Sigmoid colon (tissue), 7 donors: Measurements from ENCODE around the gene MBLAC2. TPM values are rescaled to one million over a fixed set of nuclear protein-coding genes. Genes with fewer than 3 reads are reported as not detected.

Experiments used
- DNase-seq: peaks from one replicate; pipeline ENCODE4 v3.0.0-alpha.2; 2019
- H3K27ac ChIP-seq, 4 donors: fragments of 200-600 bp; sonication (generic); one replicate each; pipeline ENCODE4 v1.5.1; 2016 to 2019; ENCODE audit warnings: mild to moderate bottlenecking in 1 of 4
- H3K27me3 ChIP-seq, 3 donors: fragments of 200-600 bp; sonication (generic); one replicate each; pipeline ENCODE4 v1.5.1; 2019; ENCODE audit warnings: mild to moderate bottlenecking in 1 of 3
- H3K36me3 ChIP-seq, 4 donors: fragments of 200-600 bp; sonication (generic); one replicate each; pipeline ENCODE4 v1.5.1; 2016 to 2019
- H3K4me1 ChIP-seq, 4 donors: fragments of 200-600 bp; sonication (generic); one replicate each; pipeline ENCODE4 v1.5.1; 2017 to 2019
- H3K4me3 ChIP-seq, 4 donors: fragments of 200-600 bp; sonication (generic); one replicate each; pipeline ENCODE4 v1.5.1; 2017 to 2019; ENCODE audit warnings: mild to moderate bottlenecking in 2 of 4, moderate library complexity in 1 of 4
- H3K9me3 ChIP-seq, 4 donors: fragments of 200-600 bp in 3 of 4; sonication (generic) in 3 of 4; one replicate each; pipeline versions ENCODE4 v1.5.1 to v1.6.1; 2013 to 2019
- CTCF ChIP-seq, 4 experiments: fragments of 450-650 bp in 3 of 4; fragments of 200-600 bp in 1 of 4; IDR thresholded peaks; one replicate each; pipeline ENCODE4 v1.5.1; 2016 to 2019; ENCODE audit warnings: antibody characterized with exemption in 4 of 4, mild to moderate bottlenecking in 3 of 4, moderate library complexity in 2 of 4
- EP300 ChIP-seq, 4 donors: sonication (generic); formaldehyde crosslinking; IDR thresholded peaks; one replicate each; pipeline ENCODE4 v1.6.1; 2017; ENCODE audit warnings: antibody characterized with exemption in 4 of 4
- POLR2A ChIP-seq, 2 donors: fragments of 450-650 bp; IDR thresholded peaks; one replicate each; pipeline ENCODE4 v1.6.1; 2016; ENCODE audit warnings: antibody characterized with exemption in 2 of 2, mild to moderate bottlenecking in 2 of 2, moderate library complexity in 2 of 2
- POLR2AphosphoS5 ChIP-seq, 4 donors: sonication (generic); formaldehyde crosslinking; IDR thresholded peaks; one replicate each; pipeline ENCODE4 v1.6.1; 2017; ENCODE audit warnings: antibody characterized with exemption in 4 of 4
- WGBS, 2 donors: extraction: QIAGEN DNeasy Blood & Tissue Kit; methylation state at CpG; one replicate each; pipeline ENCODE4 v1.1.7; 2013; 5-methylcytosine and 5-hydroxymethylcytosine counted together
- intact Hi-C: fragments of 100-400 bp; cut with DNase I; formaldehyde crosslinking; loops from one replicate; pipeline ENCODE4 v1.15.1; 2023
- polyA plus RNA-seq, 3 donors: library from polyadenylated mRNA; stranded (reverse); fragments of 200-250 nt; gene quantifications; one replicate each; pipeline ENCODE4 v1.2.3, GENCODE V29; 2013
- total RNA-seq, 4 donors: library from RNA; depleted of rRNA; stranded (reverse); fragments of >200 nt; gene quantifications; one replicate each; pipeline ENCODE4 v1.1.0, GENCODE V29; 2016
- donor health status: healthy with polysubstance abuse.
- donor health status: Bipolar disorder and iron deficiency.
- donor health status: healthy.

Gene MBLAC2
- total and polyA plus RNA-seq, 7 donors, result 0.92 to 7.1 (median 4.9) TPM

GRCh38 chr5:90494043-90494442 is 19.5 kb upstream of the MBLAC2 start:
- no peak overlapping the region for H3K4me3 ChIP-seq
- intact Hi-C loops, result no loop called here
- no peaks in the 10 kb centered on the region for H3K36me3 ChIP-seq
- H3K4me1 ChIP-seq, result no peaks in the 10 kb centered on the region
- no peak for TF ChIP-seq EP300 (IDR thresholded peaks at IDR 0.05)
- no peak for DNase-seq
- H3K9me3 ChIP-seq, result no peaks in the 10 kb centered on the region
- H3K27ac ChIP-seq, result no peak overlapping the region
- no peaks in the 10 kb centered on the region for H3K27me3 ChIP-seq

- no peak for TF ChIP-seq POLR2AphosphoS5 (IDR thresholded peaks at IDR 0.05)
- TF ChIP-seq CTCF (IDR thresholded peaks at IDR 0.05), result no peak
- TF ChIP-seq EP300 (IDR thresholded peaks at IDR 0.05), result no peak
- TF ChIP-seq POLR2A (IDR thresholded peaks at IDR 0.05), result no peak
- WGBS, 2 donors, result 52 to 83% methylated on average over 2 of the region's 2 CpGs
- Histone ChIP-seq H3K4me3 (no peak overlapping the region), H3K27me3 (no peaks in the 10 kb centered on the region), H3K9me3 (no peaks in the 10 kb centered on the region), H3K4me1 (no peaks in the 10 kb centered on the region), H3K27ac (no peak overlapping the region), H3K36me3 (no peaks in the 10 kb centered on the region)
- no peak for DNase-seq
- intact Hi-C loops, result no loop called here
Measured at GRCh38 chr5:90488791-90489190, 14.2 kb upstream of the MBLAC2 start.

GRCh38 chr5:90484540-90484939 is 10.0 kb upstream of the MBLAC2 start:
- Histone ChIP-seq H3K4me1 (no peaks in the 10 kb centered on the region), H3K36me3 (no peaks in the 10 kb centered on the region), H3K27me3 (no peaks in the 10 kb centered on the region), H3K27ac (no peak overlapping the region), H3K4me3 (no peak overlapping the region), H3K9me3 (no peaks in the 10 kb centered on the region)
- intact Hi-C loops, result no loop called here
- 81 to 82% methylated on average over 3 of the region's 3 CpGs for WGBS, 2 donors
- no peak for DNase-seq
- TF ChIP-seq POLR2A (IDR thresholded peaks at IDR 0.05) (no peak), EP300 (IDR thresholded peaks at IDR 0.05) (no peak)

GRCh38 chr5:90483206-90483605 is 8.6 kb upstream of the MBLAC2 start:
- intact Hi-C loops, result no loop called here
- WGBS, 2 donors, result 92 to 94% methylated on average over 8 of the region's 8 CpGs
- Histone ChIP-seq H3K4me1 (no peaks in the 10 kb centered on the region), H3K4me3 (no peak overlapping the region), H3K27ac (no peak overlapping the region), H3K9me3 (no peaks in the 10 kb centered on the region), H3K27me3 (no peaks in the 10 kb centered on the region), H3K36me3 (no peaks in the 10 kb centered on the region)
- no peak for DNase-seq
- TF ChIP-seq CTCF (IDR thresholded peaks at IDR 0.05), result no peak
- no peak for TF ChIP-seq POLR2A (IDR thresholded peaks at IDR 0.05)
- no peak for TF ChIP-seq POLR2AphosphoS5 (IDR thresholded peaks at IDR 0.05)
- TF ChIP-seq EP300 (IDR thresholded peaks at IDR 0.05), result no peak

GRCh38 chr5:90480699-90481098 is 6.1 kb upstream of the MBLAC2 start:
- DNase-seq, result no peak
- intact Hi-C loops, result no loop called here
- 93 to 95% methylated on average over 1 of the region's 1 CpG for WGBS, 2 donors
- no peaks in the 10 kb centered on the region for H3K27me3 ChIP-seq
- H3K9me3 ChIP-seq, result no peaks in the 10 kb centered on the region
- H3K4me1 ChIP-seq, result no peaks in the 10 kb centered on the region
- H3K27ac ChIP-seq, result no peak overlapping the region
- H3K4me3 ChIP-seq, result no peak overlapping the region
- no peaks in the 10 kb centered on the region for H3K36me3 ChIP-seq
- TF ChIP-seq POLR2A (IDR thresholded peaks at IDR 0.05), result no peak
- TF ChIP-seq POLR2AphosphoS5 (IDR thresholded peaks at IDR 0.05), result no peak
- TF ChIP-seq CTCF (IDR thresholded peaks at IDR 0.05), result no peak
- no peak for TF ChIP-seq EP300 (IDR thresholded peaks at IDR 0.05)

GRCh38 chr5:90479611-90480385 is 5.2 kb upstream of the MBLAC2 start:
- H3K9me3 ChIP-seq, result no peaks in the 10 kb centered on the region
- H3K36me3 ChIP-seq, result no peaks in the 10 kb centered on the region
- H3K27ac ChIP-seq, result no peak overlapping the region
- TF ChIP-seq POLR2A (IDR thresholded peaks at IDR 0.05) (no peak), CTCF (IDR thresholded peaks at IDR 0.05) (no peak), EP300 (IDR thresholded peaks at IDR 0.05) (no peak), POLR2AphosphoS5 (IDR thresholded peaks at IDR 0.05) (no peak)
- peaks cover 0 to 8% (median 6%) of the 10 kb centered on the region in 4 donors for H3K4me1 ChIP-seq
- H3K4me3 ChIP-seq, result no peak overlapping the region
- H3K27me3 ChIP-seq, result no peaks in the 10 kb centered on the region
- DNase-seq, result no peak
- intact Hi-C loops, result no loop called here
